Activated naive CD4-positive, alpha-beta T cell (primary cell): ENCODE data around the gene MRPL9.
"Not testable (repeated sequence)": the region's sequence is repeated elsewhere in the genome, so short reads cannot be mapped to it uniquely, and the experiment has no call there.

Experiments used
- DNase-seq, 4 experiments: peaks; one replicate each; lab custom pipeline; 2025; lab: John Stamatoyannopoulos, UW

The MRPL9 gene

DNA sequence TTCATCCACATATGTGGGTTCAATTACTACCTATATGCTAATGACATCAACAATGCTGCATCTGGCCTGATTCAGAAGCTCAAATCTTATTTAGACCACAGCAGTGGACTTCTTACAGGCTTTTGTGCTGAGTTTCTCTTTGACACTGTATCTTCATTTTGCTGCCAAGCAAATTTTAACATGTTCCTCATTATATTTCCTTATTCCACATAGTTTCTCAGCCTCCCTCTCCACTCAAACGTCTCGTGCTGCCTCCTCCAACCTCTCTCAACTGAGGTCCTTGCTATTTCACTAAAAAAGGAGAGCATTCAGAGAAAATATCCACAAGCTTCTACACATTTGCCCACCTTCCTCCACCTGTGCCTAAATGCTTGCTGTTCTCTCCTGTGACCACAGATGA is 20.5 kb upstream of the MRPL9 start:
- DNase-seq, result no peak

DNA sequence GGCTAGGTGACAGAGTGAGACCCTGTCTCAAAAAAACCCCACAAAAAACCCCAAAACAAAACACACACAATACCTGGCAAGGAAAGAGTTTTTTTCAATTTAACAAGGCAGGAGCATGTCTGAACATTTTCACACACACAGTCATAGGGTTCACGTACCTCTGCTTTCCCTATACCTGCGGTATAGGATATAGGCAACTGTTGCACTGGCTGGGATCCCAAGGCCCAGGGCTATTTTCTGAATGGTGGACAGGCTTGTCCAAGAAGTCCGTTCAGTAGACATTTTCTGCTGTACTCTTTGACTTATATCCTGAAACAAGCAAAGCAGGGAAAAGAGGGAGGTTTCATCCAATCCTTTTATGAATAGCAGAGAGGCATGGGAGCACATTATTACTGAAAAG is 19.4 kb upstream of the MRPL9 start:
- DNase-seq, result no peak

DNA sequence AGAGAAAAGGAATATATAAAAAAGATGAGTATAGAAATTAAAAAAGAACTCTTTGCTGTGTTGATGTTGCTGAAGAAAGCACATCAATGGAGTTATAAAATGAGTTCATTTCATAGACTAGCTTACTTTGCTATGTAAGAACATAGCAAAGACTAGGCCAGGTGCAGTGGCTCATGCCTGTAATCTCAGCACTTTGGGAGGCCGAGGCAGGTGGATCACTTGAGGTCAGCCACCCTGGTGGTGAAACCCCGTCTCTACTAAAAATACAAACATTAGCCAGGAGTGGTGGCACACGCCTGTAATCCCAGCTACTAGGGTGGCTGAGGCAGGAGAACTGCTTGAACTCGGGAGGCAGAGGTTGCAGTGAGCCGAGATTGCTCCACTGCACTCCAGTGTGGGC is 18.7 kb upstream of the MRPL9 start:
- DNase-seq, result not testable (repeated sequence)

DNA sequence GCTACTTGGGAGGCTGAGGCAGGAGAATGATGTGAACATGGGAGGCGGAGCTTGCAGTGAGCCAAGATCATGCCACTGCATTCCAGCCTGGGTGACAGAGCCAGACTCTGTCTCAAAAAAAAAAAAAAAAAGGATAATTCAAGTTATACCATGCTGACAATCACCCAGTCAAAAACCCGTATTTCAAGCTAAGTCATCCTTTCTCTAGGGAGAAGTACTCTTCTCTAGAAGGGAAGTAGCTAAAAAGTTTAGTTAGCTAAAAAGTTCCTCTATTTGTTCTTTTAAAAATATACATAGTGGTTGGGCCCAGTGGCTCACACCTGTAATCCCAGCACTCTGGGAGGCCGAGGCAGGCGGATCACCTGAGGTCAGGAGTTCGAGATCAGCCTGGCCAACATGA is 17.4 kb upstream of the MRPL9 start:
- DNase-seq, result not testable (repeated sequence)

DNA sequence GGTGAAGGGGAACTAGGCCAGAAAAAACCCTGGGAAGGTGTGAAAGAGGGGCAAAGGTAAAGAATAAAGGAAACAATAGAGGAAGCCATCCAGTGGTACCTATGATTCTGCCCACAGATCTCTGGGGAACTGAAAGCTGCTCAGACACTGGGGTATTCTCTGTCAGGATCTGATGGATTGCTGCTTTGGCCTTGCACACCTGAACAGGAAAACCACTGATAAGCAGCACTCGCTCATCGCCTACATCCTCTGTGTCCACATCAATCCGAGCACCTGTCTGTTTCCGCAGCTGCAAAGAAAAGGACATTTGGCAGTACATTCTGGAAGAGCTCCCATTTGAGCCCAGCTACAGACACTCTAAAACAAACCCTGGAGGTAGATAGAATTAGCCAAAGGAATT is 16.6 kb upstream of the MRPL9 start:
- no peak for DNase-seq

DNA sequence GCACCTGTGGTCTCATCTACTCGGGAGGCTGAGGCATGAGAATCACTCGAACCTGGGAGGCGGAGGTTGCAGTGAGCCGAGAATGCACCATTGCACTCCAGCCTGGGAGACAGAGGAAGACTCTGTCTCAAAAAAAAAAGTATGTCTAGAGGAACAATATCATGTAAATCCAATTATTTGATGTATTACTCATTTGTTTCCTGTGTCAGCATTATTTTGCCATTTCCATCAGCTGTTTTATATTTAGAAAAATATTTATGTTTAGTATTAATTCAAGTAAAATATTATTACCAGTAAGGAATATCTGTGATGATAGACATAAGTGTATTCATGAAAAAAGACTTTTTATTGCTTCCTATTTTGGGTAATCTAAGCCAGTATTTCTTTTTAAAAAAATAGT is 14.0 kb upstream of the MRPL9 start:
- DNase-seq, result no peak

DNA sequence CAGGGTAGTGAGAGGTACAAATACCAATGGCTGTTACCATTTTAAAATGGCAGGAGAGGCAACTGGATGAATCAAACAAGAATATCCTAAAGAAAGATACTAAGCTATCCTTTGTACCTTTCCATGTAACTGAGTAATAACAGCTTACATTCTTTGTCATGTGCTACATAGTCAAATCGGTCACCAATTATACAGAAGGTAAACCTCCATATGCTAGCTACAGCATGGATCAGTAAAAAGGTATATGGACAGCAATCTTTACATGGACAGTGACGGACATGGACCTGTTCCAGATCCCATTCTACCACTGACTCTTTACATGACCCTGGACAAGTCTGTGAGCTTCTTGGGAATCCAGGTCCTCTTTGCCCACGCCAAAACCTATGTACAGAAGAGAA is 13.4 kb upstream of the MRPL9 start:
- DNase-seq, result no peak

DNA sequence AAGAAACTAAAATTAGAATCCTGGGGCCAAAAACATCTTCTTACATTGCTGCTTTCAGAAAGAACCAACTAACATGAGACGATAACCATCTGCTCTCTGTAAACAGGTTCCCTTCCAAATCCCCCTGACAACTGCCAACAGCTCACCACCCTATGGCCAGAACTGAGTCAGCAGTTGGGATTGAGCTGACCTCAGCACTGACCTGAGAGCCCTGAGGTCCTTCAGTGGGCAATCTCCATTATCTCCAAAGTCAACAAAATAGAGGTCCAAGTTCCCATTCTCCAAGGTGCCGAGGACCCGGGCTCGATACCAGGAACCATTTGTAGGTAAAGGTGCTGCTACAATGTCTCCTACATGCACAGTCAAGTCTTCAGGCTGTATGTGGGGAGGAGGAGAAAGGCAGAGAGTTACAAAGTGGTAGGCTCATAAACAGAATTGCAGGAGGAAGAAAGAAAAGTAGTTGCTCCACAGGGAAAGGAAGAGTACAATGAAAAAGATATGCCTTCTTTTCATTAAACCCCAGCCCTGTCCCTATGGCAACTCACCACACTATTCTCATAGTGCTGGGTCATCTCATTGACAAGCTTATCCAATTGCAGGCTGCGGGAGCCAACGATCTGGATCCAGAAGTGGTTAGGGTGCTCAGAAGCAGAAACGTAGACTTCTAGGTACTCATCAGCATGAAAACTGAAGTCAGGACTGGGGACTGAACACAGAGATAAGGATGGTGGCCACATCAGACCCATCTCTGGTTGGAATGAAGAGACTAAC is 12.8 kb upstream of the MRPL9 start:
- no peak for DNase-seq

DNA sequence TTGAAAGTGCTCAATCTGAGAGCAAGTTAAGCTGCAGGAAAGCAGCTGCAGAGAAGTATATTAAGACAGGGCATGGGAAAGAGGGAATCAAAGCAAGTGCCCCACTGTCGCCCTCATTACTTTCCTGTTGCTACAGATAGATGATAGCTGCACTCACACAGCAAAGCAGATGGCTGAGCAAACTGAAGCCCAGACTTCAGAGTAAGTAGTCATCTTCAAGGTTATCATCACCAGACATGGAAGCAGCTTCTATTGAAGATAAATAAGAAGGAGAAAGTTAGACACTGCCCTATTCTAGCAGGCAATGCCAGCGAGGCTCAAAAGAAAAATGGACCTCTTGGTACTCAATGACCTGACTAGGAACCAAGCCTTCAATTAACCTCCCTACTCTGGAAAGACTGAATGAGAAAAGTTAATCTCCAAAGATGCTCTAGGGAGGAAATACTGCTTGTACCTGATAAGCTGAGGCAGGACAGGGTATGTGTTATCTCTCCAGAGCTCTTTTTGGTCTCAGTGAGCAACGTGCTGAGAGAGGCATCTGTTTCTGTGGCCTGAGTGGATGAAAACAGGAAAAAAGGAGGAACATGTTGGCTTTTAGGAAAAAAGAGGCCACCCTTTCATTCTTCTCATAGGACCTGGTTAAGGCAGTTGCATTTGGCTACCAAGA is 11.1 kb upstream of the MRPL9 start:
- no peak for DNase-seq

DNA sequence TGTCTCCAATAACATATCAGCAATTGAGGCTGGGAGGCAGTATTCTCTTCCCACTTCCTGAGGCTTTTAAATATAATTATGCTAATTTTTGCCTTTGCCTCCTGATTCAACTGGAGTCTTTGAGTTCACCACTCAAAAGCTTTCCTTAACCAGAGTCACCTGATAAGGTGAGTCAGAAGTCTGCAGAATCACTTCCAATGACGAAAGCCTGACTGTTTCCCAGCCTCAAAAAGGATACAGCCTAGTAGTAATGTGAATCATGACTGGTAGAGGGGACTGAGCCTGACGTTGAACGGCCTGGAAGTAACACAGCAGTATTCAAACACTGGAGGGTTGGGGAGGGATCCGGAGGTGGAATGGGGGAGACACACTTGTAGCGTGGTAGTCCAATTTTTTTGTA is 10.4 kb upstream of the MRPL9 start:
- no peak for DNase-seq

DNA sequence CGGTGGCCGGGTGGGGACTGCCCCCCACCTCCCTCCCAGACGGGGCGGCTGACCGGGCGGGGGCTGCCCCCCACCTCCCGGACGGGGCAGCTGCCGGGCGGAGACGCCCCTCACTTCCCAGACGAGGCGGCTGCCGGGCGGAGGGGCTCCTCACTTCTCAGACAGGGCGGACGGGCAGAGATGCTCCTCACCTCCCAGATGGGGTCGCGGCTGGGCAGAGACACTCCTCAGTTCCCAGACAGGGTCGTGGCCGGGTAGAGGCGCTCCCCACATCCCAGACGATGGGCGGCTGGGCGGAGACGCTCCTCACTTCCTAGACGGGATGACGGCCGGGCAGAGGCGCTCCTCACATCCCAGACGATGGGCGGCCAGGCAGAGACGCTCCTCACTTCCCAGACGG is 6.0 kb upstream of the MRPL9 start:
- DNase-seq, result not testable (repeated sequence)

DNA sequence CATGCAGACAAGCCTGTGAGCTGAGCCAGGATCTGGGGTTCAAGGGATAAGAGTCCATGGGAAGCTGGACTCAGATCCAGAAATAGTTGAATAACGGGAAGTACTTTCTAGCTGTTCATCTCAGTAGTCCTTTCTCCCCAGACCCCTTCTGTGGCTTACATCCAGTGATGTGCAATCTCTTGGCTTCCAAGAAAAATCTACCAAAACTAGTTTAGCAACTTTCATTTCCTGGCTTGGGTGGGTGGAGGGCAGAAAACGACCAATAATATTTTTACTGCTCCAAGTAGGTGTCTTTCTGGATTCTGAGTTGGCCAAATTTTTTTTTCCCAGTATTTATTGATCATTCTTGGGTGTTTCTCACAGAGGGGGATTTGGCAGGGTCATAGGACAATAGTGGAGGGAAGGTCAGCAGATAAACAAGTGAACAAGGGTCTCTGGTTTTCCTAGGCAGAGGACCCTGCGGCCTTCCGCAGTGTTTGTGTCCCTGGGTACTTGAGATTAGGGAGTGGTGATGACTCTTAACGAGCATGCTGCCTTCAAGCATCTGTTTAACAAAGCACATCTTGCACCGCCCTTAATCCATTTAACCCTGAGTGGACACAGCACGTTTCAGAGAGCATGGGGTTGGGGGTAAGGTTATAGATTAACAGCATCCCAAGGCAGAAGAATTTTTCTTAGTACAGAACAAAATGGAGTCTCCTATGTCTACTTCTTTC is 5.2 kb upstream of the MRPL9 start:
- DNase-seq, result not testable (repeated sequence)

DNA sequence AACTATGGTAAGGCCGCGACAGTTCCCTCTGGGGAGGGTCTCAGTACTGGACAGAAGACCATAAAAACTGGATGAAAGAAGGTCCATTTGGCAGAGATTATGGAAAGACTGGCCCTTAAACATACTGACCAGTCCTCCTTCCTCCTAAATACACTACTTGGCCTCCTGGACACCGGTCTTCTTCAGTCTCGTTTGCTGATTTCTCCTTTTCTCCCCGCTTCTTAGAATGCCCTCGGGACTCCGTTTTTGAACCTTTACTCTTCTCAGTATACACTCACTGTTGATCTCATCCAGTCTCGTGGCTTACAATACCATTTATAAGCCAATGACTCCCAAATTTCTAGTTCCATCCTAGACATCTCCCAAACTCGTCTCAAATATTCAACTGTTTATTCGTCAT is 694 bp upstream of the MRPL9 start:
- no peak for DNase-seq

DNA sequence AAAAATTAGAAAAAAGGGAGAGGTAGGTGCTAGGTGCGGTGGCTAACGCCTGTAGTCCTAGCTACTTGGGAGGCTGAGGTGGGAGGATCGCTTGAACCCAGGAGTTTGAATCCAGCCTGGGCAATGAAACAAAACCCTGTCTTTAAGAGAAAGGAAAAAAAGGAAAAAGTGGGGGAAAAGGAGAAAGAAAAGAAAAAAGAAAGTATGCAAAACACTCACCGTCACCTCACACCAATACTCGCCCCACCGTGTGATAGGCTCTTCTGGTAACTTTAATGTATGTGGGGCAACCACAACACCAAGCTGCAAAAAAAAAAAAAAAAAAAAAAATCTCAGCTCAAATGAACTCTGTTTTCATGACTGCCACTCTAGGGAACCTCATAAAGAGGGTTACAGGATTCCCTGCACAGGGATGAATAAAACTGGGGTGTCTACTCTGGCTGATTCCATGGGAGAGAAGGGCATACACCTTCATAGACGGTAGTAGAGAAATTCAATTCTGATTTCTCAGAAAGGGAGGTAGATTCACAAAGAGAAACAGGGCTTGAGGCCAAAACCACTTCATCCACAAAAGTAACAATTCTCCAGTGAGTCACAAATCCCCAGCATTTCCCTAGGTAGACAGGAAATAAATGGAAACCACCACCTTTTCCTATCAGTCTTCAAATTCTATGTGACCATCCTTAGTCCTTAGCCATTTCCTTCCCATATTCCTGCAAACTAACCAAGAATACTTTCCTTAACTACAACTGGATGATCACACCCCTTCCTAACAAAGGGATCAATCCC is 2.5 kb downstream of the MRPL9 start:
- no peak for DNase-seq

DNA sequence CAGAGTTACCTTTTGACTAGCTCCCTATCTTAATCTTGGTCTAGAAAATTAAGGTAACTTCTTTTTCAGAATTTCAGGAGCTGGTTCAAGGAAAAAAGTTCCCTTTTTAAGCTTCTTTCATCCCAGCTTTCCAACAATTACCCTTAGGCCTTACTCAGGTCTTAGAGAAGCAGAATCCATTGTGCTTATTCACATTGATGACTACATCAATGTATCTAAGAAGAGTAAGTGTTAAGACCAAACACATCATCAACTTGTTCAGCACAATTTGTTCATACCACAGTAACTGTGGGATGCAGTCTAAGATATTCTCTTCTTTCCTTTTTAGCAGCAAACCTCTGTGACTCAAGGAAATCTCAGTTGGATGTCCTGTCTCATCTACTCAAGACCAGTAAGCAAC is 4.1 kb downstream of the MRPL9 start:
- no peak for DNase-seq

DNA sequence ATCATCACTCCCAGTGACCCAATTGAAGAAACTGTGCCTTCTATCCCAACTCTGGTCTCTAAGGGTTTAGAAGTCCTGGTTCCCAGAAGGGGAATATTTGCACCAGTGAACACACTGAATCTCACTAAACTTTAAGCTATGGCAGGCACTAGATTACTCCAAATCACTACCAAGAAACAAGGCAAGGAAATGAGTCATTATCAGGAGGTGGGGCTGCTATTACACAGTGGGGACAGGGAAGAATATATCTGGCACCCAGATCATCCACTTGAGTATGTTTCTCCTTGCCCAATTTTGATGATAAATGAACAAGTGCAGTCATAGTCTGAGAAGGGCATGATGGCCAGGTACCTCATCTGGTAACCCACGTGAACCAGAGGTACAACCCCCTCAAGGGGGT is 7.0 kb downstream of the MRPL9 start:
- no peak for DNase-seq

DNA sequence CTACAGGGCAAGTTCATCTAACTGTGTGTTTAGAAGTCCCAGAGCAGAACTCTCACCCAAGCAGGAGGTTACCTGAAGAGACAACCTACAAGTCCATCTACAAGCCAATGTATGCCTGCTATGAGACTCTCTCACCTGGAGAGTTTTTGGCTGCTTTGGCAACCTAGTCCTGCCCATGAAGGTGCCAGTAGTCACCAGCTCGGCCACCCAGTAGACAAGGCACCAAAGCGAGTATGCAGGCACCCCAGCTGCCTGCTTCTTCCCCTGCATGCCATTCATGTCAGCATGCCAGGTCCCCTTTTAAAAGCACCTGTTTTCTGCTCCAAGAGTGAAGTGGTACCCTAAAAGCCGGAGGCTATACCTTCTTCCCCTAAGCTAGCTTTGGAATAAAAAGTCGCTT is 21.8 kb downstream of the MRPL9 start:
- no peak for DNase-seq

DNA sequence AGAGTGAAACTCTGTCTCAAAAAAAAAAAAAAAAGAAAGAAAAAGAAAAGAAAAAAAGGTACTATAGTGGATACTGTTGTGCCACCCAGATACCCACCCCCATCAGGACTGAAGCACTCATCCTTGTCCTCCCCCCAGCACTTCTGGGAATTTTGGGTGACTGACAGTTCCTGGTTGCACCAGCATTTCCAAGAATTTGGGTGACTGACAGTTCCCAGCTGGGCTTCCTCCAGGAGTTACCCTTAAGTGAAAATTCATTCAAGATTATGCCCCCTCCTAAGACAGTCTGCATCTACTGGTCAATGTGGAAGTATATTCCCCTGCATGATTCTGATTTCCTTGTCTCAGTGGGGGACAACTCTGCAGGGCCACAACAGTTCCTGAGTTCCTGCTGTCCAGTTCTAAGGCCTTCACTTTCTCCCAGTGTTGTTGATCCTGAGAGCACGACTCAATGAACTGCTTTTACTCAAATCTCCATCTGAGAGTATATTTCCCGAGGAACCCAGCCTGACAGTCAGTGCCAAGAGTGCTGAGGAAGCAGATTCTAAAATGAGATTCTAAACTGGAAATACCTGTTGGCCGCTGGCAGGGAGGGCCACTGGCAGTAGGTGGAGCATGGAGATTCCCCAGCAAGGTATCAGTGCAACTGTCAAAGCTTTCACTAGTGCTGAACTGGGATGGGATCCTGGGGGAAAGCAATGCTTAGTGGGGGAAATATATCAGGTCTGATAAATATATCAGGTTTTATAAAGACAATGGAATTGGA is 23.5 kb downstream of the MRPL9 start:
- DNase-seq, result no peak

DNA sequence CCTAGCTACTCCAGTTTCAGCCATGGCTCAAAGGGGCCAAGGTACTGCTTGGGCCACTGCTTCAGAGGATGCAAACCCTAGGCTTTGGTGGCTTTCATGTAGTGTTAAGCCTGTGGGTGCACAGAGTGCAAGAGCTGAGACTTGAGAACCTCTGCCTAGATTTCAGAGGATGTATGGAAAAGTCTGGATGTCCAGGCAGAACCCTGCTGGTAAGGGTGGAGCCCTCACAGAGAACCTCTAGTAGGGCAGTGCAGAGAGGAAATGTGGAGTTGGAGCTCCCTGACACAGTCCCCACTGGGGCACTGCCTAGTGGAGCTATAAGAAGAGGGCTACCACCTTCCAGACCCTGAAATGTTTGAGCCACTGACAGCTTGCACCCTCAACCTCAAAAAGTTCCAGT is 25.8 kb downstream of the MRPL9 start:
- no peak for DNase-seq

DNA sequence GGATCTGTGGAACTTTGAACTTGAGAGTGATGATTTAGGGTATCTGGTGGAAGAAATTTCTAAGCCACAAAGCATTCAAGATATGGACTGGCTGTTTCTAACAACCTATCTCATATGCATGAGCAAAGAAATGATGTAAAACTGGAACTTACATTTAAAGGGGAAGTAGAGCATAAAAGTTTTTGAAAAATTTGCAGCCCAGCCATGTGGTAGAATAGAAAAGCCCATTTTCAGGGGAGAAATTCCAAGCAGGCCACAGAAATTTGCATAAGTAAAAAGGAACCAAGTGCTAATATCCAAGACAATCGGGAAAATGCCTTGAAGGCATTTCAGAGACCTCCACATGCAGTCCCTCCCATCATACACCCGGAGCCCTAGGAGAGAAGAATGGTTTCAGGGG is 26.3 kb downstream of the MRPL9 start:
- no peak for DNase-seq

DNA sequence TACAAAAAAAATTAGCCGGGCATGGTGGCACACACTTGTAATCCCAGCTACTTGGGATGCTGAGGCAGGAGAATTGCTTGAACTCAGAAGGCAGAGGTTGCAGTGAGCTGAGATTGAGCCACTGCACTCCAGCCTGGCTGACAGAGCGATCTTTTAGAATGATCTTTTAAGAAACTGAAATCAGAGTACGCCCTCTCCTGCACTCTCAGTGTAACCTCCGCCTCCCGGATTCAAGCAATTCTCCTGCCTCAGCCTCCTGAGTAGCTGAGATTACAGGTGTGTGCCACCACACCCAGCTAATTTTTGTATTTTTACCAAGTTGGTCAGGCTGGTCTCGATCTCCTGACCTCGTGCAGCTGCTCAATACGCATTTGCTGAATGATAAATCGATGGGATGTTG is 29.3 kb downstream of the MRPL9 start:
- DNase-seq, result not testable (repeated sequence)

DNA sequence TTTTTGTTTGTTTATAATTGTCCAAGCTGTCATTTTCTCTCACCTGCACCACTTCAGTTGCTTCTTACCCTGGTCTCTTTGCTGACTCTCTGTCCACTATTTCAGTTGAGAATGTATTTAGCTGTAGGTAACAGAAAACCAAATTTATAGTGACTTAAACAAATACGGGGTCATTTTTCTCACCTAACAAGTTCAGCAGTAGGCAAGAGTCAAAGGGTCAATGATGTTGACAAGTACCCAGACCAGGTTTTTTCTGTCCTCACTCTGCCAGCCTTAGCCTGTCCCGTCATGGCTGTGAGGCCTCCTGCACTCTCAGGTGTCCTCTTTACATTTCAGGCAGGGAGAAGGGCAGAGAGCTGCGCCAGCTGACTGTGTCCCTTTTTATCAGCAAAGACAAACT is 30.2 kb downstream of the MRPL9 start:
- DNase-seq, result no peak
